Aorta (tissue), 5 donors: Measurements from ENCODE around the gene ARHGEF37. TPM values are rescaled to one million over a fixed set of nuclear protein-coding genes. Genes with fewer than 3 reads are reported as not detected.
A peak's percentile ranks its signal among the peaks of the same experiment; 100 is the strongest.

Experiments used
- ATAC-seq: fragments of 200-7000 bp; cut with Tn5 transposase; one replicate; pipeline ENCODE4 v1.9.1; 2022; ENCODE audit warnings: moderate library complexity; ENCODE audit not compliant: low FRiP score
- DNase-seq, 2 donors: peaks; one replicate each; pipeline ENCODE4 v3.0.0-alpha.2; 2020
- H3K27ac ChIP-seq, 2 donors: one replicate each; pipeline ENCODE4 v1.5.1; 2013; ENCODE audit warnings: low read length in 2 of 2, mild to moderate bottlenecking in 2 of 2, moderate library complexity in 2 of 2, control low read depth in 1 of 2, inconsistent platforms in 1 of 2, low read depth in 1 of 2
- H3K27me3 ChIP-seq, 2 donors: one replicate each; pipeline ENCODE4 v1.6.1; 2013; ENCODE audit warnings: control low read depth in 1 of 2, low read length in 1 of 2, mild to moderate bottlenecking in 1 of 2, moderate library complexity in 1 of 2; ENCODE audit not compliant: insufficient read depth in 2 of 2, control insufficient read depth in 1 of 2
- H3K36me3 ChIP-seq, 2 donors: one replicate each; pipeline ENCODE4 v1.6.1; 2013; ENCODE audit warnings: control low read depth in 1 of 2, low read length in 1 of 2, mild to moderate bottlenecking in 1 of 2; ENCODE audit not compliant: insufficient read depth in 2 of 2, control insufficient read depth in 1 of 2
- H3K4me1 ChIP-seq, 2 donors: one replicate each; pipeline ENCODE4 v1.6.1; 2013; ENCODE audit warnings: low read length in 2 of 2, control low read depth in 1 of 2, mild to moderate bottlenecking in 1 of 2, moderate library complexity in 1 of 2; ENCODE audit not compliant: insufficient read depth in 2 of 2, control insufficient read depth in 1 of 2
- H3K4me3 ChIP-seq, 2 donors: one replicate each; pipeline ENCODE4 v1.5.1; 2013; ENCODE audit warnings: low read length in 2 of 2, control low read depth in 1 of 2, mild to moderate bottlenecking in 1 of 2
- H3K9me3 ChIP-seq: one replicate; pipeline ENCODE4 v1.6.1; 2013; ENCODE audit warnings: mild to moderate bottlenecking, low read length; ENCODE audit not compliant: control insufficient read depth
- WGBS, 2 donors: extraction: QIAGEN DNeasy Blood & Tissue Kit; methylation state at CpG; one replicate each; pipeline ENCODE4 v1.1.7; 2013; 5-methylcytosine and 5-hydroxymethylcytosine counted together
- intact Hi-C, 2 donors: fragments of 100-400 bp; cut with DNase I; formaldehyde crosslinking; loops; one replicate each; pipeline versions ENCODE4 v1.14.2 to v1.15.0; 2022
- polyA plus RNA-seq, 2 donors: library from polyadenylated mRNA; stranded (reverse); fragments of 200-250 nt; gene quantifications; one replicate each; pipeline ENCODE4 v1.2.3, GENCODE V29; 2013
- total RNA-seq, 2 donors: library from RNA; stranded (reverse); fragmentation: NEBNext Ultra II Directional; extraction: Animal tissue kit (Norgen Biotek cat#: 25700); gene quantifications; one replicate each; pipeline ENCODE4 v1.2.1, GENCODE V29; 2021
- donor health status: healthy with polysubstance abuse.
- donor health status: Bipolar disorder and iron deficiency.
- donor health status: DM: no; HTN: no; CAD: no.
- donor health status: DM: no; HTN: no; CAD: no.
- donor health status: DM: yes; HTN: yes; CAD: no.

ARHGEF37 gene
- total and polyA plus RNA-seq, 4 donors: 2.7 to 18.0 (median 9.2) TPM

GRCh38 chr5:149603210-149603609 is 21.9 kb downstream of the ARHGEF37 start:
- 90 to 95% methylated on average over 4 of the region's 4 CpGs for WGBS, 2 donors
- Histone ChIP-seq H3K27me3 (no peaks in the 10 kb centered on the region), H3K36me3 (peaks cover 0 to 7% of the 10 kb centered on the region in 2 donors), H3K4me3 (no peak overlapping the region), H3K9me3 (no peaks in the 10 kb centered on the region), H3K27ac (no peak overlapping the region), H3K4me1 (no peaks in the 10 kb centered on the region)
- DNase-seq (no peak), ATAC-seq (no peak)
- intact Hi-C loops: no loop called here

- H3K4me3 ChIP-seq: no peak overlapping the region
- no peaks in the 10 kb centered on the region for H3K9me3 ChIP-seq
- no peaks in the 10 kb centered on the region for H3K27me3 ChIP-seq
- intact Hi-C loops: no loop called here
- no peaks in the 10 kb centered on the region for H3K4me1 ChIP-seq
- H3K36me3 ChIP-seq: peaks cover 0 to 7% of the 10 kb centered on the region in 2 donors
- no peak overlapping the region for H3K27ac ChIP-seq
- DNase-seq (no peak), ATAC-seq (no peak)
- 92 to 97% methylated on average over 2 of the region's 2 CpGs for WGBS, 2 donors
Measured at GRCh38 chr5:149603920-149604319, 22.6 kb downstream of the ARHGEF37 start.

GRCh38 chr5:149604321-149604720 is 23.0 kb downstream of the ARHGEF37 start:
- no peaks in the 10 kb centered on the region for H3K9me3 ChIP-seq
- WGBS, 2 donors: 93 to 97% methylated on average over 1 of the region's 1 CpG
- H3K36me3 ChIP-seq: peaks cover 0 to 8% of the 10 kb centered on the region in 2 donors
- H3K4me3 ChIP-seq: no peak overlapping the region
- no peaks in the 10 kb centered on the region for H3K4me1 ChIP-seq
- DNase-seq (no peak), ATAC-seq (no peak)
- no peak overlapping the region for H3K27ac ChIP-seq
- H3K27me3 ChIP-seq: no peaks in the 10 kb centered on the region
- intact Hi-C loops: no loop called here

GRCh38 chr5:149605354-149605997 is 24.2 kb downstream of the ARHGEF37 start:
- H3K27ac ChIP-seq: no peak overlapping the region
- intact Hi-C loops: no loop called here
- H3K9me3 ChIP-seq: peaks cover 3% of the 10 kb centered on the region
- peaks cover 0 to 13% of the 10 kb centered on the region in 2 donors for H3K36me3 ChIP-seq
- ATAC-seq: no peak
- no peaks in the 10 kb centered on the region for H3K4me1 ChIP-seq
- no peak for DNase-seq
- WGBS, 2 donors: 79 to 81% methylated on average over 5 of the region's 5 CpGs
- H3K27me3 ChIP-seq: no peaks in the 10 kb centered on the region
- no peak overlapping the region for H3K4me3 ChIP-seq

- Histone ChIP-seq H3K4me1 (no peaks in the 10 kb centered on the region), H3K36me3 (peaks cover 0 to 13% of the 10 kb centered on the region in 2 donors), H3K9me3 (peaks cover 3% of the 10 kb centered on the region), H3K27me3 (no peaks in the 10 kb centered on the region), H3K27ac (no peak overlapping the region), H3K4me3 (no peak overlapping the region)
- DNase-seq (no peak), ATAC-seq (peak; percentile 42)
- intact Hi-C loops: no loop called here
- WGBS, 2 donors: 76 to 79% methylated on average over 11 of the region's 11 CpGs
Measured at GRCh38 chr5:149605998-149606724, 24.9 kb downstream of the ARHGEF37 start.

GRCh38 chr5:149608936-149609545 is 27.7 kb downstream of the ARHGEF37 start:
- Histone ChIP-seq H3K36me3 (peaks cover 0 to 9% of the 10 kb centered on the region in 2 donors), H3K9me3 (peaks cover 3% of the 10 kb centered on the region), H3K4me1 (no peaks in the 10 kb centered on the region), H3K27me3 (no peaks in the 10 kb centered on the region), H3K4me3 (no peak overlapping the region), H3K27ac (no peak overlapping the region)
- intact Hi-C loops: no loop called here
- no peak for DNase-seq
- ATAC-seq: no peak
- WGBS, 2 donors: 96 to 97% methylated on average over 4 of the region's 4 CpGs

GRCh38 chr5:149609640-149610219 is 28.4 kb downstream of the ARHGEF37 start:
- peaks cover 3% of the 10 kb centered on the region for H3K9me3 ChIP-seq
- DNase-seq: no peak
- WGBS, 2 donors: 81 to 88% methylated on average over 14 of the region's 14 CpGs
- H3K27ac ChIP-seq: no peak overlapping the region
- ATAC-seq: no peak
- H3K4me1 ChIP-seq: no peaks in the 10 kb centered on the region
- H3K4me3 ChIP-seq: no peak overlapping the region
- H3K27me3 ChIP-seq: no peaks in the 10 kb centered on the region
- H3K36me3 ChIP-seq: peaks cover 0 to 9% of the 10 kb centered on the region in 2 donors
- intact Hi-C loops: no loop called here

GRCh38 chr5:149610589-149611255 is 29.4 kb downstream of the ARHGEF37 start:
- 97 to 98% methylated on average over 4 of the region's 4 CpGs for WGBS, 2 donors
- intact Hi-C loops: no loop called here
- Histone ChIP-seq H3K27ac (no peak overlapping the region), H3K27me3 (no peaks in the 10 kb centered on the region), H3K4me3 (no peak overlapping the region), H3K36me3 (peaks cover 0 to 9% of the 10 kb centered on the region in 2 donors), H3K4me1 (no peaks in the 10 kb centered on the region), H3K9me3 (peaks cover 3% of the 10 kb centered on the region)
- no peak for DNase-seq
- no peak for ATAC-seq
